Activated T-helper 2 cell treated with anti-CD3 and anti-CD28 coated beads, Interferon-gamma antibody, Interleukin-2, Interleukin-4, amounts not matched to agents 10 μg/mL and 5 μg/mL and 100 μg/mL, durations not matched to agents 14 hours and 24 hours and 36 hours (primary cell): ENCODE data around the gene ANKS1B. TPM values are rescaled to one million over a fixed set of nuclear protein-coding genes. Genes with fewer than 3 reads are reported as not detected.
"Not testable (repeated sequence)": the region's sequence is repeated elsewhere in the genome, so short reads cannot be mapped to it uniquely, and the experiment has no call there.

Source experiments
- DNase-seq: peaks from one replicate; pipeline ENCODE4 v3.0.0; 2021; ENCODE audit warnings: low spot score
- H3K27ac Mint-ChIP-seq: one replicate; pipeline ENCODE4 v1.8.0; 2021; ENCODE audit warnings: mixed read lengths
- H3K27me3 Mint-ChIP-seq: one replicate; pipeline ENCODE4 v1.8.0; 2021; ENCODE audit warnings: low read depth, mixed read lengths
- H3K36me3 Mint-ChIP-seq: one replicate; pipeline ENCODE4 v1.8.0; 2021; ENCODE audit warnings: low read depth, mixed read lengths
- H3K4me1 Mint-ChIP-seq: one replicate; pipeline ENCODE4 v1.8.0; 2021; ENCODE audit warnings: low read depth, mixed read lengths
- H3K4me3 Mint-ChIP-seq: one replicate; pipeline ENCODE4 v1.8.0; 2021; ENCODE audit warnings: low read depth, mild to moderate bottlenecking, moderate library complexity, mixed read lengths
- H3K9me3 Mint-ChIP-seq: one replicate; pipeline ENCODE4 v1.8.0; 2021; ENCODE audit warnings: mixed read lengths
- intact Hi-C: fragments of 100-400 bp; cut with micrococcal nuclease; formaldehyde crosslinking; loops from one replicate; pipeline ENCODE4 v1.15.1; 2023
- total RNA-seq: library from RNA; stranded (reverse); gene quantifications from 2 replicates; pipeline ENCODE4 v1.2.3, GENCODE V29; 2022

Gene ANKS1B
- total RNA-seq, 1 donor from 2014 or later, result 1.0 TPM

DNA sequence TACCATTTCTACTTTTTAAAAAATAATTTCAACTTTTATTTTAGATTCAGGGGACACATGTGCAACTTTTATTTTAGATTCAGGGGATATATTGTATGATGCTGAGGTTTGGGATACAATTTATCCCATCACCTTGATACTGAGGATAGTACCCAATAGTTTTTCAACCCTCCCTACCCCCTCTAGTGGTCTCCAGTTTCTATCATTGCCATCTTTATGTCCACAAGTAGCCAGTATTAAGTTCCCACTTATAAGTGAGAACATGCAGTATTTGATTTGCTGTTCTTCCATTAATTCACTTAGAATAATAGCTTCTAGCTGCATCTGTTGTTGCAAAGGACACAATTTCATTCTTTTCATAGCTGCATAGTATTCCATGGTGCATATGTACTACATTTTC, 162.5 kb downstream of the ANKS1B start:
- Mint-ChIP-seq H3K4me1 (no peaks in the 10 kb centered on the region), H3K4me3 (no peak overlapping the region), H3K9me3 (no peaks in the 10 kb centered on the region), H3K27ac (no peak overlapping the region), H3K27me3 (no peaks in the 10 kb centered on the region), H3K36me3 (no peaks in the 10 kb centered on the region)
- intact Hi-C loops, result no loop called here
- DNase-seq, result no peak

DNA sequence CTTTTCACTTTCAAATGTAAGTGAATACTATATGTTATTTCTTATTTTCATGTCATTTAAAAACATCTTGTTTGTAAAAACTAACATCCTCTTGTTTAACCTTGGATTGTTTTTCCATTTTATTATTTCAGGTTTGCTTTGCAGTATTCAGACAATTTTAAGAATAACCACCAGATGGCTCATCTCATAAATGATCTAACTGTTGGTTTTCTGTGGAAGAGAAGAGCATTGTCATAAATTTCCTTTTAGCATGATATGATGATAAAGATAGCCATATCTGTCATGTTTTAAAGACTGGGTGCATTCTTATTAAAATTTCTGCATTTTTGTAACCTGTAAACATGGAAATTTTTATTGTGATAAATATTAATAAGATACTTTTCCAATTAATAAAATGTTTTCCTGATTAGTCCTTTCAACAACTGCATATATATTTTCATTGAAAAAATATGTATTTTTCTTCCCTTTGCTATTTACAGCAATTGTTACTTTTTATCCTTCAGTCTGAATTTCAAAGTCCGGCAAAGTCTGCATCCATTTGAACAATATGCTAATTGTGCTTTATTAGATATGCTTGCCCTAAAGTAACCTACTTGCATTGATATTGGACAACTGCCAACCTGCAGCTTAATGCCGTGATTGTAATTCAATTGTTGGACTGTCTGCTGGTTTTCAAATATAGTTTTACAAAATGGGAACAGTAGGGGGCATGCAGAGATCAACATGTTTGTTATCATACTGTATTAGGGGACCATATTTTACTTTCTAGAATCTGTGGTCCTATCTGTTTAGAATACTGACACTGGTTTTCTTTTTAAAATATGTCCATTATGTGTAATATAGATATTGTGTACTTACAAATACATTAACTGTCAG, 173.8 kb downstream of the ANKS1B start:
- no peaks in the 10 kb centered on the region for H3K27me3 Mint-ChIP-seq
- no peak overlapping the region for H3K27ac Mint-ChIP-seq
- DNase-seq, result no peak
- no peaks in the 10 kb centered on the region for H3K9me3 Mint-ChIP-seq
- H3K4me1 Mint-ChIP-seq, result no peaks in the 10 kb centered on the region
- no peaks in the 10 kb centered on the region for H3K36me3 Mint-ChIP-seq
- no peak overlapping the region for H3K4me3 Mint-ChIP-seq
- intact Hi-C loops, result no loop called here

DNA sequence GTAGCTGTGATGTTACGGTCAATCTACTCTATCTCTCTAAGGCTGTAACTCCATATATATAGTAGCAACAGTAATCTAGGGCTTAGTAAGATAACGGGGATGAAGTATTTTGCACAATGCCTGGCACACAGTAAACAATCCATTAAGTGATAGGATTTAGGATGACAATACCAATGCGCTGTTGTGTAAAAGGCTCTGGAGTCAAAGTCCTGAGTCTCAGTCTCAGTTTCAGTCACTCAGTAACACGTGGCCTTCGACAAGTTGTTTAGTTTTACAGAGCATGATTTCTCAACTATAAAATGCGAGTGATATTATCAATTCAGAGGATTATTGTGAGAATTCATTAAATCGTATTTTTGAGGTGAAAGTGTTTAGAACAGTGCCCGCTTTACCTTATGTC, 174.8 kb downstream of the ANKS1B start:
- Mint-ChIP-seq H3K36me3 (no peaks in the 10 kb centered on the region), H3K9me3 (no peaks in the 10 kb centered on the region), H3K4me3 (no peak overlapping the region), H3K27me3 (no peaks in the 10 kb centered on the region), H3K27ac (no peak overlapping the region), H3K4me1 (no peaks in the 10 kb centered on the region)
- intact Hi-C loops, result no loop called here
- no peak for DNase-seq

DNA sequence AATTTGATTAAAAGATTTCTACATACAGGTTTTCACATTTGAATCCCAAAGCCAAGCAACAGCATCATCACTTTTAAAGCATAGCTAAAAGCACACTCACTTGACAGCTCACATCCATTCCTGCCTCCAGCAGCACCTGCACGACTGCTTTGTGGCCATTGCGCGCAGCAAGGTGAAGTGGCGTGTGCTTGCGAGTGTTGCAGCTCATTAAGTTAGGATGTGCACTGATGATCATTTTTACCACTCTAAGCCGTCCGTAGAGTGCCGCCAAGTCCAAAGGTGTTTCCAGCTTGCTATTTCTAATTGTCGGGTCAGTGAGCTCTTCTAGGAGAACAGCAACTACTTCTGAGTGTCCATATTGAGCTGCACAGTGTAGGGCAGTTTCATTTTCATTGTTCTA, 178.4 kb downstream of the ANKS1B start:
- Mint-ChIP-seq H3K27ac (no peak overlapping the region), H3K9me3 (no peaks in the 10 kb centered on the region), H3K36me3 (no peaks in the 10 kb centered on the region), H3K4me3 (no peak overlapping the region), H3K4me1 (no peaks in the 10 kb centered on the region), H3K27me3 (no peaks in the 10 kb centered on the region)
- DNase-seq, result no peak
- intact Hi-C loops, result no loop called here

DNA sequence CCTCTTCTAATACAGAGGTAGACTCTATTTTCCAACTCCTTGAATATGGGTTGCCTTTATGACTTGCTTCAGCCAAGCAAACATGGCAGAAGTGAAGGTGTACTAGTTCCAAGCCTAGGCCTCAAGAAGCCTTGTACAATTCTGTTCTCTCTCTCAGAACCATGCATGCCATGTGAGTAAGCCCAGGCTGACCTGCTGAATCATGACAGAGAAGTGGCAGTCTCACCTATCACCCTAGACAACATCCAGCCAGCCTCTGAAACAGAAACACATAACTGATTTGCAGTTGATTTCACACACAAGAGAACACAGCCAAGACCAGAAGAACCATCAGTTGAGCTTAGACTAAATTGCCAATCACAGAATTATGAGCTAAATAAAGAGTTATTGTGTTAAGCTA, 180.0 kb downstream of the ANKS1B start:
- H3K27ac Mint-ChIP-seq, result no peak overlapping the region
- no peak overlapping the region for H3K4me3 Mint-ChIP-seq
- intact Hi-C loops, result no loop called here
- H3K4me1 Mint-ChIP-seq, result no peaks in the 10 kb centered on the region
- no peak for DNase-seq
- no peaks in the 10 kb centered on the region for H3K27me3 Mint-ChIP-seq
- H3K36me3 Mint-ChIP-seq, result no peaks in the 10 kb centered on the region
- H3K9me3 Mint-ChIP-seq, result no peaks in the 10 kb centered on the region

DNA sequence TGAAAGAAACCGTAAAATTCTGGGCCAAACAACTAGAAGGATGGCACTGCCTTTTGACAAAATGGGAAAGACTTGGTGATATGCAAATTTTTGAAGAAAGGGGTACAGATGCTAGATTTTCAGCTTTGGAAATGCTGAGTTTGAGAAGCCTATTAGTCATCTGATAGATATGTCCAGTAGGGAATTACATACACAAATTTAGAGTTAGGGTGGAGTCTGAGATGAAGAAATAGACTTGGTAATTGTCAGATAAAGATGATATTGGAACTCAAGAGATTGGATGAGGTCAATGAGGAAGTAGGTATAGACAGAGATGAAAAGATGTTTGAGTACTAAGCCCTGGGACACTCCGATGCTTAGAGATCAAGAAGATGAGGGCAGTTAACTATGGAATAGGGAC, 184.1 kb downstream of the ANKS1B start:
- H3K36me3 Mint-ChIP-seq, result no peaks in the 10 kb centered on the region
- intact Hi-C loops, result no loop called here
- no peaks in the 10 kb centered on the region for H3K9me3 Mint-ChIP-seq
- H3K4me3 Mint-ChIP-seq, result no peak overlapping the region
- no peaks in the 10 kb centered on the region for H3K4me1 Mint-ChIP-seq
- H3K27ac Mint-ChIP-seq, result no peak overlapping the region
- H3K27me3 Mint-ChIP-seq, result no peaks in the 10 kb centered on the region
- no peak for DNase-seq

DNA sequence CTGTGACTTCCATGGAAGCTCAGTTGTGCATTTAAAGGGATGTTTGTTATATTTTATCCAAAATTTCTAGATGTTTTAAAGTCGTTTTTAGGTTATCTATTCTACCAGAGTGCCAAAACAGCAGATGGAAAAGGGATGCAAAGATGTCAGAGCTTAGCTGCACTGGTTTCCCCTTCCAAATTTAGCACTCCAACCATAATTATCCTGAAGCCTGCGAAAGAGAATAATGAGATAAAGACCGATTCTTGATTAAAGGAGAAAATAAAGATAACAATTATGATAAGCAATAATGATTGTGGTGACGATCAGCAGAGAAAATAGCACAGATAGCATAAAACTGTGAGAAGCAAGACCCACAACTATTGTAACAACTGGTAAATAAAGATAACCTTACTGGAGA, 186.8 kb downstream of the ANKS1B start:
- intact Hi-C loops, H3K27ac Mint-ChIP-seq, DNase-seq, H3K4me3 Mint-ChIP-seq, H3K9me3 Mint-ChIP-seq, H3K4me1 Mint-ChIP-seq, H3K27me3 Mint-ChIP-seq, H3K36me3 Mint-ChIP-seq: not testable (repeated sequence)

DNA sequence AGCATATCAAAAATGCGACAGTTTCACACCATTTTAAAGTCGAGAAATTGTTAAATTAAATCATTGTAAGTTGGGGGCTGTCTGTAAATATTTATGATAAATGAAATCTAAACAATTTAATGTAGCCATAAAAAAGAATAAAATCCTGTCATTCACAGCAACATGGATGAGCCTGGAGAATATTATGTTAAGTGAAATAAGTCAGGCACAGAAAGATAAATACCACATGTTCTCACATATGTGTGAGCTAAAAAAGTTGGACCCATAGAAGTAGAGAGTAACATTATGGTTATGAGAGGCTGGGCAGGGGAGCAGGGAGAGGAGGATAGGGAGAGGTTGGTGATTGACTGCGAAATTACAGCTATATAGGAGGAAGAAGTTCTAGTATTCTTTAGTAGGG, 201.3 kb downstream of the ANKS1B start:
- H3K27ac Mint-ChIP-seq, result no peak overlapping the region
- intact Hi-C loops, result no loop called here
- H3K9me3 Mint-ChIP-seq, result peaks cover 4% of the 10 kb centered on the region
- no peaks in the 10 kb centered on the region for H3K4me1 Mint-ChIP-seq
- H3K27me3 Mint-ChIP-seq, result no peaks in the 10 kb centered on the region
- H3K36me3 Mint-ChIP-seq, result no peaks in the 10 kb centered on the region
- DNase-seq, result no peak
- no peak overlapping the region for H3K4me3 Mint-ChIP-seq

DNA sequence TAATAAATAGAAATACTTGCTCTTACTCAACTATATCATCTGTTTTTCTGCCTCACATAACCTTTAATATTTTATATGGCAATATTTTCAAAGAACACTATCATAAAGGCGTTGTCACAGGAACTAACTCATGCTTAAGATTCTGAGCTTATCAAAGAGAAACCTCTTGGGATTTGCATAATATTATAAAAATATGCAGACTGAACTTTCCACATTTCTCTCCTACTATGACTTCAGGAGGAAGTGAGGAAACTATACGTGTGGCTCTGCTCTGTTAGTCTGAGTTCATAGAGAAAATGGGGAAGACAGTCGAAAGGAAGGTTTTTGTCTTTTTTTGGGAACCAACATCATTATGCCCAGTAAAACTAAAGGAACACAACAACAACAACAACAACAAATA, 212.5 kb downstream of the ANKS1B start:
- intact Hi-C loops, result no loop called here
- Mint-ChIP-seq H3K9me3 (no peaks in the 10 kb centered on the region), H3K36me3 (no peaks in the 10 kb centered on the region), H3K4me1 (no peaks in the 10 kb centered on the region), H3K27ac (no peak overlapping the region), H3K4me3 (no peak overlapping the region), H3K27me3 (no peaks in the 10 kb centered on the region)
- DNase-seq, result no peak

DNA sequence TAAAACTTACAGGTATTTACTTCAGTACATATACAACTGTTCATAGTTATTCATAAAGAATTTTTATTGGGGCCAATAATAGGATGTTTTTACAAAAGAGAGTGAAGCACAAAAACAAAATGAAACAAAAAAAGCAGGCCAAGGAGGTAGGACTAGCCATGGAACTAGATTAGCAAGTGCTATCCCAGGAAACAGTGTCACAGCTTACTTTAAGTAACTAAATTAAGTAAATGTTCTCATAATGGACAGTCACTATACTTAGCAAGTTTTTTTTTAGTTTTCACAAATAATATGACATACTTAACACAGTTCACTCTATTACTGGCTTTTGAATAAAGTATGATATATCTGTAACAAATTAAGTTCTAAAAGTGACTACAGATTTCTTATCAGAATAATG, 213.1 kb downstream of the ANKS1B start:
- Mint-ChIP-seq H3K27ac (no peak overlapping the region), H3K36me3 (no peaks in the 10 kb centered on the region), H3K9me3 (no peaks in the 10 kb centered on the region), H3K27me3 (no peaks in the 10 kb centered on the region), H3K4me1 (no peaks in the 10 kb centered on the region), H3K4me3 (no peak overlapping the region)
- no peak for DNase-seq
- intact Hi-C loops, result no loop called here

DNA sequence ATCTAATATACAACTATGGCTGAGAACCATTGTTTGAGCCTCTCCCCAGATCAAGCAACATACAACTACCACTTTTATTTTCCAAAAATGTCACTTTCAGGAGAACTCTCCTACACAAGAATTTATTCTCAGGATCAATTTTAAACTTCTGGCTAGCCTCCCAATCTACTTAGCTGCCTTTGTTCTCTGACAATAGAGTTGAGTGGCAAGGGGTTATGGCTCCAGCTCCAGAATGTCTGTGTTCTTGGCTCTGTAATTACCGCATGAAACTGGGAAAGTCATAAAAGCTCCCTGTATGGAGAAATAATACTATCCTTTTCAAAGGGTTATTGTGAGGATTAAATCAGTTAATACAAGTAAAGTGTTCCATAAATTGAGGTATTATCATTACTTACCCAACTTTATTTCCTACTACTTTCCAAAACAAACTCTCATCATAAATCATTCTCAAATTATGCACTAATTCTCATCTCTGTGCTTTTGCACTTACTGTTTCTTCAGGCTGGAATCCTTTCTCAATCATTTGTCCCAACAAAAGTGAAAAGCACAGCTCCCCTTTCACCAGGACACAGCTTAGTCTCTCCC, 215.2 kb downstream of the ANKS1B start:
- DNase-seq, result no peak
- no peak overlapping the region for H3K4me3 Mint-ChIP-seq
- intact Hi-C loops, result loop anchor here (2.0 kb wide), 1 partner anchor 727 kb away; no protein-coding TSS in a partner anchor

DNA sequence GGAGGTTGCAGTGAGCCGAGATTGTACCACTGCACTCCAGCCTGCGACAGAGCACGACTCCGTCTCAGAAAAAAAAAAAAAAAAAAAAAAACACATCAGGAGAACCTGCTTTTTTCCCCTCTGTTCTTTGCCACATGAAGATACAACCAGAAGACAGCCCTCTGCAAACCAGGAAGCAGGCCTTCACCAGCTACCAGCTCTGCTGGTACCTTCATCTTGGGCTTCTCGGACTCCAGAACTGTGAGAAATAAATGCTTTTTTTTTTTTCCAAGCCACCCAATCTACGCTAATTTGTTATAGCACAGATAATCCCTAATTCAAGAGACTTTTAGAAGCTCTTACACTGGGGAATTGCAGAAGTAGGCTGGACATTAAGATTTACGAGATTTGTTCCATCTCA, 216.0 kb downstream of the ANKS1B start:
- H3K9me3 Mint-ChIP-seq, result no peaks in the 10 kb centered on the region
- H3K27ac Mint-ChIP-seq, result no peak overlapping the region
- H3K4me3 Mint-ChIP-seq, result no peak overlapping the region
- intact Hi-C loops, result loop anchor here (2.0 kb wide), 1 partner anchor 726 kb away; no protein-coding TSS in a partner anchor
- no peaks in the 10 kb centered on the region for H3K27me3 Mint-ChIP-seq
- H3K36me3 Mint-ChIP-seq, result no peaks in the 10 kb centered on the region
- no peaks in the 10 kb centered on the region for H3K4me1 Mint-ChIP-seq
- DNase-seq, result no peak

More for the DNA sequence above, 215.2 kb downstream of the ANKS1B start:
- no peak overlapping the region for H3K27ac Mint-ChIP-seq
- no peaks in the 10 kb centered on the region for H3K36me3 Mint-ChIP-seq
- H3K9me3 Mint-ChIP-seq, result no peaks in the 10 kb centered on the region
- H3K4me1 Mint-ChIP-seq, result no peaks in the 10 kb centered on the region
- H3K27me3 Mint-ChIP-seq, result no peaks in the 10 kb centered on the region

DNA sequence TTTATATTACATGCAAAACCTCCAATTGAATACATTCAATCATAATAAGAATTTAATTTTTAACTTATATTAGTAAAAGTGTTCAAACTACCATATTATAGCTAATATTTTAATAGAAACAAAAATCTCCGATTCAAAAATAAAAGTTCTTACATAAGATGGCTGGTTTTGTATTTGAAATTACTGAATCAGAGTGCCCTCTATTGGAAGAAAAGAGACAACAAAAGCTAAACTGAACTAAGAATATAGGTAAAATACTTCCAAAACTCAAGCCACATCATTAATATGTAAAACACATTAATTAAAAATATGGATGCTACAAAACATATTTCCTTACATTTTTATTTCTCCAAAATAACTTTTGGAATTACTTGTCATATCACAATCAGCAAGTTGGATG, 216.9 kb downstream of the ANKS1B start:
- Mint-ChIP-seq H3K27me3 (no peaks in the 10 kb centered on the region), H3K9me3 (no peaks in the 10 kb centered on the region), H3K27ac (no peak overlapping the region), H3K4me3 (no peak overlapping the region), H3K36me3 (no peaks in the 10 kb centered on the region), H3K4me1 (no peaks in the 10 kb centered on the region)
- no peak for DNase-seq
- intact Hi-C loops, result loop anchor here (2.0 kb wide), 1 partner anchor 725 kb away; no protein-coding TSS in a partner anchor
